Liver (tissue), 3 donors: ENCODE measurements around the gene SKIC2.
"Not testable (repeated sequence)": the region's sequence is repeated elsewhere in the genome, so short reads cannot be mapped to it uniquely, and the experiment has no call there.

Experiments
- TF ChIP-seq, protein P1 (sequence below): fragments of 150-350 bp; IDR thresholded peaks from 2 replicates; pipeline ENCODE4 v1.5.1; 2017; ENCODE audit warnings: improper control_type of control experiment, low read depth, low read length; ENCODE audit not compliant: missing input control
- TF ChIP-seq, protein P2 (sequence below): IDR thresholded peaks from 2 replicates; pipeline ENCODE4 v1.6.1; 2016; ENCODE audit warnings: antibody characterized with exemption
- TF ChIP-seq, protein P3 (sequence below): IDR thresholded peaks from 2 replicates; pipeline ENCODE4 v1.6.1; 2016; ENCODE audit warnings: antibody characterized with exemption
- donor health status: healthy.
- donor health status: healthy.

DNA sequence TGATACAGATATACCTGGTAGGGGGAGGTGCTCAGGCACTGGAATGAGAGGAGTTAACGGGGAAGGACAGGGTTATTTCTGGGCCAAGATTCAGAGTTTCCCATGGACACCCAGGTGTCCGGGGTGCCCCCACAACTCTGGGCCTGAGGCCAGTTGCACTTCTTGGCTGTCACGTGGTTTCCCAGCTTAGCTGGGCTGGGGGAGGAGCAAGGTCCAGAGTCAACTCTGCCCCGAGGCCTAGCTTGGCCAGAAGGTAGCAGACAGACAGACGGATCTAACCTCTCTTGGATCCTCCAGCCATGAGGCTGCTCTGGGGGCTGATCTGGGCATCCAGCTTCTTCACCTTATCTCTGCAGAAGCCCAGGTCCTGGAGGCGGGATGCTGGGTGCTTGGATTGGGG lies 55.6 kb downstream of the SKIC2 start, which contains the start of gene C4B:
- TF ChIP-seq, protein P1, sequence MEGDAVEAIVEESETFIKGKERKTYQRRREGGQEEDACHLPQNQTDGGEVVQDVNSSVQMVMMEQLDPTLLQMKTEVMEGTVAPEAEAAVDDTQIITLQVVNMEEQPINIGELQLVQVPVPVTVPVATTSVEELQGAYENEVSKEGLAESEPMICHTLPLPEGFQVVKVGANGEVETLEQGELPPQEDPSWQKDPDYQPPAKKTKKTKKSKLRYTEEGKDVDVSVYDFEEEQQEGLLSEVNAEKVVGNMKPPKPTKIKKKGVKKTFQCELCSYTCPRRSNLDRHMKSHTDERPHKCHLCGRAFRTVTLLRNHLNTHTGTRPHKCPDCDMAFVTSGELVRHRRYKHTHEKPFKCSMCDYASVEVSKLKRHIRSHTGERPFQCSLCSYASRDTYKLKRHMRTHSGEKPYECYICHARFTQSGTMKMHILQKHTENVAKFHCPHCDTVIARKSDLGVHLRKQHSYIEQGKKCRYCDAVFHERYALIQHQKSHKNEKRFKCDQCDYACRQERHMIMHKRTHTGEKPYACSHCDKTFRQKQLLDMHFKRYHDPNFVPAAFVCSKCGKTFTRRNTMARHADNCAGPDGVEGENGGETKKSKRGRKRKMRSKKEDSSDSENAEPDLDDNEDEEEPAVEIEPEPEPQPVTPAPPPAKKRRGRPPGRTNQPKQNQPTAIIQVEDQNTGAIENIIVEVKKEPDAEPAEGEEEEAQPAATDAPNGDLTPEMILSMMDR, result not testable (repeated sequence)
- TF ChIP-seq, protein P2, sequence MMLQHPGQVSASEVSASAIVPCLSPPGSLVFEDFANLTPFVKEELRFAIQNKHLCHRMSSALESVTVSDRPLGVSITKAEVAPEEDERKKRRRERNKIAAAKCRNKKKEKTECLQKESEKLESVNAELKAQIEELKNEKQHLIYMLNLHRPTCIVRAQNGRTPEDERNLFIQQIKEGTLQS, result not testable (repeated sequence)
- TF ChIP-seq, protein P3, sequence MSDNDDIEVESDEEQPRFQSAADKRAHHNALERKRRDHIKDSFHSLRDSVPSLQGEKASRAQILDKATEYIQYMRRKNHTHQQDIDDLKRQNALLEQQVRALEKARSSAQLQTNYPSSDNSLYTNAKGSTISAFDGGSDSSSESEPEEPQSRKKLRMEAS, result not testable (repeated sequence)
